IPS DF 19.7 (cell line): ENCODE results near the gene CCDC159.
"Not testable (repeated sequence)": the region's sequence is repeated elsewhere in the genome, so short reads cannot be mapped to it uniquely, and the experiment has no call there.

Experiments used
- DNase-seq: peaks from one replicate; pipeline ENCODE4 v3.0.0-alpha.2; 2013; ENCODE audit warnings: low read depth, low spot score

CCDC159 gene

DNA sequence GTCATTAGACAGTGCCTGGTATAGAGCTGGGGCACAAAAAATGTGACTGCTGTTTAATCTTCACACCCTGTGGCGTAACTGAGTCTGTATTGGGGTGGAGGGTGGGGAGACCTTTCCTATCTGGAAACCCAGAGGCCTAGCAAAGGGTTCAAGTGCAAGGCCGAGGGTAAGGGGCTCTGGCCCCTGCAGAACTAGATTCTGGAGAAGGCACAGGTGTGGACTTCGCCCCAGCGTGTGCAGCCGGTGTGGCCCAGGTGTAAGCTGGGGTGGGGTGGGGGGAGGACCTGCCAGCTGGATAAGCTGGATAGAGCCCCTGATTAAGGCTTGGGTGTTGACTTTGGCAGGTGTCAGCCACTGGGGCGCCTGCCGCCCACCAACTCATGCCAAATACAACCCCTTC is 8.2 kb upstream of the CCDC159 start:
- DNase-seq, result no peak

- DNase-seq, result no peak
These were observed 7.6 kb upstream of the CCDC159 start for GRCh38 chr19:11338569-11339253.

DNA sequence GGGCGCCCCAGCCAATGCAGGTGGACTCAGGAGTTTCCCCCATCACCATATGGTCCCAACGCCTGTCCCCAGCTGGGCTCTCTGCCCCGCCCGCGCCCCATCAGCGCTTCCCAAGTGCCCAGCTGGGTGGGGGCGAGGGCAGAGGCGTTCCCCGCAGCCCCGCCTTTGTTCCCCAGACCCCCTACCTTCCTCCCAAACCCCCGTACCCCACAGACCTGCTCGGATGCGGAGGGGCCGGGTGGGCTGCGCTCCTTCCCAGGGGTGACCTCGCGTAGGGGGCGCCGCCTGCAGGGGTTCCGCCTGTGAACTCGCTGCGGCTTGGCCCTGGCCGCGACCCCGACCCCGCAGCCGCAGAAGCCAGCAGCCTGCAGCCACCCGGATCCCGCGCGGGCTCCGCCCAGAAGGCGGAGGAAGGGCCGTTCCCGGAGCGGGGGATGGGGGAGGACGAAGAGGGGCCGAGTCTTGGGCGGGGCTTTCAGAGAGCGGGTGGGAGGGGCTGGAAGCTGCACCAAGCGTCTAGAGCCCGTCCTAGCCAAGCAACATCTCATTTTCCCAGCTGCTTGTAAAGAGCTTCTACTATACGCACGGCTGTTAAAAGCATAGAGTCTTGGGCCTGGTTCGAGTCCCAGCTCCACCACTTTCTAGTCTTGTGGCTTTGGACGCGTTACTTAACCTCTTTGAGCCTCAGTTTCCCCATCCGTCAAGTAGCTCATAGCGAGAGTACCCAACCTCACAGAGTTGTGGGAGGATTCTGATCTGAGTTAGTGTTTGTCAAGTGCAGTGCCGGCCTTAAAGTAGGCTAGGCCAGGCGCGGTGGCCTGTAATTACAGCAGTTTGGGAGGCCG is 6.8 kb upstream of the CCDC159 start, which contains the start of gene RAB3D:
Gene RAB3D, minus strand, starts transcription at position 404 of the 845 bp plus-strand sequence. CDS start 2,258 bp downstream, outside the sequence.
- DNase-seq, result peak; percentile 71

- not testable (repeated sequence) for DNase-seq
These were observed 6.2 kb upstream of the CCDC159 start for GRCh38 chr19:11340099-11340467.

GRCh38 chr19:11342429-11342828 is 3.9 kb upstream of the CCDC159 start:
- DNase-seq, result no peak

- DNase-seq, result no peak
These were observed 1.1 kb upstream of the CCDC159 start for GRCh38 chr19:11345122-11345803.

- no peak for DNase-seq
These were observed 1.3 kb downstream of the CCDC159 start for GRCh38 chr19:11347546-11348039.

- DNase-seq, result no peak
These were observed 2.9 kb downstream of the CCDC159 start for GRCh38 chr19:11349171-11349570.

DNA sequence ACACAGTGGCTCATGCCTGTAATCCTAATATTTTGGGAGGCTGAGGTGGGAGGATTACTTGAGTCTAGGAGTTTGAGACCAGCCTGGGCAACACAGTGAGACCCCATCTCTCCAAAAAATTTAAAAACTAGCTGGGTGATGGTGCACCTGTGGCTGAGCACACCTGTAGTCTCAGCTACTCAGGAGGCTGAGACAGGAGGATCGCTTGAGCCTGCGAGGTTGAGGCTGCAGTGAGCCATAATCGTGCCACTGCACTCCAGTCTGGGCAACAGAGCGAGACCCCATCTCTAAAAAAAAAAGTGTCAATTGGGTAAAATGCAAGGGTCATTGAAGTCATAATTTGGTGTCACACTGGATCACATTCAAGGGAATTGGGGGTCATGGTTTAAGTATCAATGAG is 7.8 kb downstream of the CCDC159 start:
- not testable (repeated sequence) for DNase-seq

DNA sequence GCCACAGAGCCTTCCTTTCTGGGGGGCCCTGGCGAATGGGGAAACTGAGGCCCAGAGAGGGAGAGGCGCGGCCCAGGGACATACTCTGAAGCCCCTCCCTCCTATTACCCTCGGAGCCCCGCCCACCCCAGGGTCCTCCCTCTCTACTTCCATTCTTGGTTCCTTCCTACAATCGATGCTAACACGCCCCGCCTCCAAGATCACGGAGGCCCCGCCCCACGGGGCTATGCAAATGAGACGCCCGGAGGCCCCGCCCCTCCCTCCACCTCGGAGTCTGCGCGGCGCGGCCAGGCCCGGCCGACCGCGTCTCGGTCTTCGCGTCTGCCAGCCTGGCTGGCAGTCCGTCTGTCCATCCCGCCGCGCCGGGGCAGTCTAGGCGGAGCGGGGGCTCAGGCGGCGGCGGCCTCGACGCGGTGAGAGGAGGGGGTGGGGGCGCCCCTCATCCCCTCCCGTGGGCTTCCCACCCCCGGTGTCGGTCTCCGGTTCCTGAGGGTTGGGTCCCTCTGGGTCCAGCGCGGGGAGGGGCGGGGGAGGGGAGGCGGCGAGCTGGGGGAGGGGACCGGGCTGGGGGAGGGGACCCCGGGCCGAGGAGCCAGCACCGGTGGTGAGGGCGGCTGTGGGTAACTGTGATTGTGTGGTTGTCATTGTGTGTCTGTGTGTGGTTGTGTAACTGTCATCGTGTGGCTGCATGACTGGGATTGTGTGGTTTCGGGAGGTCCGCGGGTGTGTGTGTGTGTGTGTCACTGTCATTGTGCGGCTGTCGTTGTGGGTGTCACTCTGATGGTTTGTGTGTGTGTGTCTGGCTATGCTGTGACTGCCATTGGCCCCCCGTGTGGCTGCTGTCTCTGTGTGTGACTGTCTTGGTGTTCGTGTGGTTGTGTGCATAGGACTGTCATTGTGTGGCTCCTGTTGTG is 9.1 kb downstream of the CCDC159 start, which contains the start of gene PLPPR2:
Gene PLPPR2, plus strand, starts transcription at position 273 of the 914 bp plus-strand sequence. CDS start 2,242 bp downstream, outside the sequence.
- no peak for DNase-seq

DNA sequence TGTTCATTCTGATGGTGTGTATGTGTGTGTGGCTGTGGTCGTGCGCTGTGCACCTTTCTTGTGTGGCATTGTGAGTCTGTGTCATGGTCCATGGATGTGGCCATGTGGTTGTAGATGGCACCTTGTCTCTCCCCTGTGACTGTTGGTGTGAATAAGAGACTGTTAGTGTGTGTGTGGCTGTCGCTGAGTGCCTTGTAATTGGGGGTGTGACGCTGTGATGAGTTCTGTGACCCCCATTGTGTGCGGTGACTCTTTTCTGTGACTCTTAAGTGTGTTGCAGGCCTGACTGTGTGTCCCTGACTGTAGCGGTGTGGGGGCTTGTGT is 9.7 kb downstream of the CCDC159 start:
- DNase-seq, result no peak

- DNase-seq, result no peak
These were observed 10.6 kb downstream of the CCDC159 start for GRCh38 chr19:11356676-11357550.

GRCh38 chr19:11359421-11359820 is 13.1 kb downstream of the CCDC159 start:
- DNase-seq, result no peak

DNA sequence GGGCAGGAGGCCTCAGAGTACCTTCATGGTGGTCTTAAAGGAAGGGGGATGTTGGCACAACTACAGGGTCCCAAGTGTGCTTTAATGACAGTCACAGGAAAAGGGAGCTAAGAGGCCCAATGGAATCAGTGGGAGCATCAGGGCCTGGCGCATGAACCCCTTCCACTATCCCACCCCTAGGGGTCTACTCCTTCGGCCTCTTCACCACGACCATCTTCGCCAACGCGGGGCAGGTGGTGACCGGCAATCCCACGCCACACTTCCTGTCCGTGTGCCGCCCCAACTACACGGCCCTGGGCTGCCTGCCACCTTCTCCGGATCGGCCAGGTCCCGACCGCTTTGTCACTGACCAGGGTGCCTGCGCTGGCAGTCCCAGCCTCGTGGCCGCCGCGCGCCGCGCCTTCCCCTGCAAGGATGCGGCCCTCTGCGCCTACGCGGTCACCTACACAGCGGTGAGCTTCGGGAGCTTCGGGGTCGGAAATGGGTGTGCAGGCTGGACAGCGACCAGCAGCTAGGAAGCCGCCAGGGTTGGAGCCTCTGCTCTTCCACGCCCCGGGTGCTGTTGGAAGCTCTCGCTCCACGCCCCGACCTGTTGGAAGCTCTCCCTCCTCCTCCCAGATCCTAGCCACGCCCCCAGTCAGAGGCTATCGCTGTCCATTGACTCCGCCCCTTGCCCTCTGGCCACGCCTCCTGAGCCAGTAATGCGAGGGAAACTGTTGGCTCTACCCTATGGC is 14.9 kb downstream of the CCDC159 start:
- no peak for DNase-seq

DNA sequence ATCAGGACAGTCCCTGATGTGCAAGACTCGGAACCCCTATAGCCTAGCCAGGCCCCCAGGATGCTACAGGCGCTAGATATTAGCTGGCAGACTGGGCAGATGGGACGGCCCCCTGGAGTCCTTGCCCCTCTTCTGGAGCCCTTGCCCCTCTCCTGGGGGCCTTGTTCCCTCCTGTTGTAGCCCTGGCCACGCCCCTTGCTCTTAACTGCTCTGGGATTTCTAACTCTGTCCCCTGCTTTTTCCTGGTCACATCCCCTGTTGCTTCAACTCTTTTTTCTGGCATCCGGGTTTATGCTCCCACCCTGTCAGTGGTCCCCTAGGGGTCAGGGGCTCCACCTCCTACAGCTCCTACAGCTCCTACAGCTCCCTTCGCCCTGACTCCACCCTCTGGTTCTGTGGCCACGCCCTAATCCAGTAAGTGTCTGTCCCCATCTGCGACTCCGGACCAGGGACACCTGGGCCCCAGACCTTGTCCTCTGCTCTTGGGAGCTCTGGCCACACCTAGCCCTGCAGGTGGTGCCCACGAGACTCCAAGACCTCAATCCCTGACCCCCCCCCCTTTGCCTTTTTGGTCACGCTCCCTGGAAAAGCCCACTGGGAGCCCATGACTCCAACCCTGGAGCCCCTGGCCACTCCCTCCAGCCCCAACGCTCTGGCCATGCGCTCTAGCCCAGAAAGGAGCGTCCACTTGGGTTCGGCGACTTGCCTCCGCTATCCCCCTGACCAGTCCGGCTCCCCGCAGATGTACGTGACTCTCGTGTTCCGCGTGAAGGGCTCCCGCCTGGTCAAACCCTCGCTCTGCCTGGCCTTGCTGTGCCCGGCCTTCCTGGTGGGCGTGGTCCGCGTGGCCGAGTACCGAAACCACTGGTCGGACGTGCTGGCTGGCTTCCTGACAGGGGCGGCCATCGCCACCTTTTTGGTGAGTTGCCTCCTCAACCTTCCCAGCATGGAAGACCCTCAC is 15.7 kb downstream of the CCDC159 start:
- DNase-seq, result no peak

DNA sequence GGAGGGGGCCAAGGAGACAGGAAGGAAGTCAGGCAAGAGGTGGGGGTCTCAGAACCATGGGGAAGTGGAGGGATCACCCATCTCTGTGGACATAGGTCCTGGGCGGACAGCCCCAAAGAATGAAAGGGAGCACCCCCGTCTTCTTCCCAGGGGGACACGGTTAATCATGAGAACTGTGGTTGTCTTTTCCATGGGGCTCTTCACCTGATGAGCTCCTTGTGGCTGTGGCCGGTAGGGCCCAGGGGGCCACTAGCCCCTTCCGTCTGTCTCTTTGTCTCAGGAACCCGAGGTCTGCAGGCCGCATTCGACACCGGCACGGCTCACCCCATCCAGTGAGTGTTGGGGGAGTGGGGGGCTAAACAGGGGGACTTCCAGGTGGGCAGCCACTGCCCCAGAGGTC is 17.6 kb downstream of the CCDC159 start:
- no peak for DNase-seq

- no peak for DNase-seq
These were observed 18.1 kb downstream of the CCDC159 start for GRCh38 chr19:11364296-11364904.

DNA sequence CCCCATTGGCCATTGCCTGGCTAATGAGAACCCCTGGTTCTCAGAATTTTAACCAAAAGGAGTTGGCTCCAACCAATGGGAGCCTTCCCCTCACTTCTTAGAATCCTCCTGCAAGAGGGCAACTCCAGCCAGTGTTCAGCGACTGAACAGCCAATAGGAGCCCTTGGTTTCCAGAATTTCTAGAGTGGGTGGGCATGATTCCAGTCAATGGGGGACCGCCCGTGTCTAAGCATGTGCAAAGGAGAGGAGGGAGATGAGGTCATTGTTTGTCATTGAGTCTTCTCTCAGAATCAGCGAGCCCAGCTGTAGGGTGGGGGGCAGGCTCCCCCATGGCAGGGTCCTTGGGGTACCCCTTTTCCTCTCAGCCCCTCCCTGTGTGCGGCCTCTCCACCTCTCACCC is 18.6 kb downstream of the CCDC159 start:
- no peak for DNase-seq
